Measurements from ENCODE around the gene P2RY14.
"Not testable (repeated sequence)": the region's sequence is repeated elsewhere in the genome, so short reads cannot be mapped to it uniquely, and the experiment has no call there.

- TF ChIP-seq CTCF (conservative IDR thresholded peaks at IDR 0.05; ENCODE audit: low read length); EZH2phosphoT487 (IDR thresholded peaks at IDR 0.05; ENCODE audit: borderline replicate concordance): not testable (repeated sequence)
These were observed 108.2 kb downstream of the P2RY14 start for GRCh38 chr3:151169948-151170679.

Data from Loucy (cell line).